Right atrium auricular region (tissue), 2 donors: ENCODE measurements around the gene HPS5. TPM values are rescaled to one million over a fixed set of nuclear protein-coding genes. Genes with fewer than 3 reads are reported as not detected.
A peak's percentile ranks its signal among the peaks of the same experiment; 100 is the strongest.

ENCODE experiments used
- DNase-seq: peaks from one replicate; pipeline ENCODE4 v3.0.0-alpha.2; 2019; ENCODE audit warnings: low spot score
- H3K27ac ChIP-seq, 2 donors: fragments of 200-600 bp; sonication (generic); 1 replicate in 1 of 2; 2 replicates in 1 of 2; pipeline ENCODE4 v1.5.1; 2016 to 2019
- H3K27me3 ChIP-seq, 2 donors: fragments of 200-600 bp; sonication (generic); one replicate each; pipeline versions ENCODE4 v1.5.1 to v1.6.0; 2017 to 2019
- H3K36me3 ChIP-seq: fragments of 200-600 bp; sonication (generic); one replicate; pipeline ENCODE4 v1.5.1; 2016
- H3K4me1 ChIP-seq, 2 donors: fragments of 200-600 bp; sonication (generic); one replicate each; pipeline versions ENCODE4 v1.5.1 to v1.6.0; 2017 to 2019
- H3K4me3 ChIP-seq, 2 donors: fragments of 200-600 bp; sonication (generic); 1 replicate in 1 of 2; 2 replicates in 1 of 2; pipeline ENCODE4 v1.5.1; 2017 to 2019; ENCODE audit warnings: mild to moderate bottlenecking in 1 of 2, moderate library complexity in 1 of 2
- H3K9me3 ChIP-seq, 2 donors: fragments of 200-600 bp; sonication (generic); one replicate each; pipeline ENCODE4 v1.5.1; 2019
- CTCF ChIP-seq, 2 donors: fragments of 200-600 bp; sonication (generic); IDR thresholded peaks; one replicate each; pipeline ENCODE4 v1.5.1; 2019; ENCODE audit warnings: antibody characterized with exemption in 2 of 2
- total RNA-seq, 2 donors: library from RNA; depleted of rRNA; stranded (reverse); fragments of >200 nt; gene quantifications; one replicate each; pipeline ENCODE4 v1.1.0, GENCODE V29; 2016

HPS5 gene
- total RNA-seq, 2 donors from 2014 or later: 10.5 to 12.8 TPM

- H3K36me3 ChIP-seq: no peaks in the 10 kb centered on the region
- no peak for DNase-seq
- H3K9me3 ChIP-seq: no peaks in the 10 kb centered on the region
- TF ChIP-seq CTCF (IDR thresholded peaks at IDR 0.05): no peak
- no peak overlapping the region for H3K27ac ChIP-seq
- peaks cover 0 to 39% of the 10 kb centered on the region in 2 donors for H3K4me1 ChIP-seq
- H3K4me3 ChIP-seq: no peak overlapping the region
- no peaks in the 10 kb centered on the region for H3K27me3 ChIP-seq
Observed at GRCh38 chr11:18317551-18317950, 4.4 kb downstream of the HPS5 start.

- Histone ChIP-seq H3K36me3 (peaks cover 5% of the 10 kb centered on the region), H3K27ac (no peak overlapping the region), H3K9me3 (no peaks in the 10 kb centered on the region), H3K4me1 (peaks cover 0 to 35% of the 10 kb centered on the region in 2 donors), H3K27me3 (no peaks in the 10 kb centered on the region), H3K4me3 (no peak overlapping the region)
- TF ChIP-seq CTCF (IDR thresholded peaks at IDR 0.05): no peak
- DNase-seq: no peak
Observed at GRCh38 chr11:18315893-18316292, 6.0 kb downstream of the HPS5 start.

GRCh38 chr11:18314784-18315523 lies 7.0 kb downstream of the HPS5 start:
- Histone ChIP-seq H3K27me3 (no peaks in the 10 kb centered on the region), H3K27ac (no peak overlapping the region), H3K9me3 (no peaks in the 10 kb centered on the region), H3K4me3 (no peak overlapping the region), H3K36me3 (peaks cover 14% of the 10 kb centered on the region), H3K4me1 (peaks cover 0 to 25% of the 10 kb centered on the region in 2 donors)
- DNase-seq: no peak
- TF ChIP-seq CTCF (IDR thresholded peaks at IDR 0.05): no peak

GRCh38 chr11:18313965-18314763 lies 7.8 kb downstream of the HPS5 start:
- peaks cover 22% of the 10 kb centered on the region for H3K36me3 ChIP-seq
- H3K4me1 ChIP-seq: peaks cover 0 to 25% of the 10 kb centered on the region in 2 donors
- H3K27me3 ChIP-seq: no peaks in the 10 kb centered on the region
- no peak overlapping the region for H3K27ac ChIP-seq
- DNase-seq: no peak
- H3K9me3 ChIP-seq: no peaks in the 10 kb centered on the region
- TF ChIP-seq CTCF (IDR thresholded peaks at IDR 0.05): no peak
- no peak overlapping the region for H3K4me3 ChIP-seq

GRCh38 chr11:18312663-18313420 lies 9.1 kb downstream of the HPS5 start:
- TF ChIP-seq CTCF (IDR thresholded peaks at IDR 0.05): no peak

More at GRCh38 chr11:18312663-18313420, 9.1 kb downstream of the HPS5 start:
- H3K27ac ChIP-seq: peak overlapping the region; percentile 39 to 71
- H3K27me3 ChIP-seq: no peaks in the 10 kb centered on the region
- H3K36me3 ChIP-seq: peaks cover 32% of the 10 kb centered on the region
- no peak for DNase-seq
- peaks cover 0 to 25% of the 10 kb centered on the region in 2 donors for H3K4me1 ChIP-seq
- H3K9me3 ChIP-seq: no peaks in the 10 kb centered on the region
- no peak overlapping the region for H3K4me3 ChIP-seq
